Hematopoietic multipotent progenitor cell treated with erythropoietin and hydrocortisone succinate and interleukin-3 and kit ligand, for 4 days (in vitro differentiated cells): ENCODE measurements around the gene UPB1.
"Not testable (repeated sequence)": the region's sequence is repeated elsewhere in the genome, so short reads cannot be mapped to it uniquely, and the experiment has no call there.

Source experiments
- DNase-seq: peaks from one replicate; pipeline ENCODE4 v3.0.0-alpha.2; 2015

The UPB1 gene

DNA sequence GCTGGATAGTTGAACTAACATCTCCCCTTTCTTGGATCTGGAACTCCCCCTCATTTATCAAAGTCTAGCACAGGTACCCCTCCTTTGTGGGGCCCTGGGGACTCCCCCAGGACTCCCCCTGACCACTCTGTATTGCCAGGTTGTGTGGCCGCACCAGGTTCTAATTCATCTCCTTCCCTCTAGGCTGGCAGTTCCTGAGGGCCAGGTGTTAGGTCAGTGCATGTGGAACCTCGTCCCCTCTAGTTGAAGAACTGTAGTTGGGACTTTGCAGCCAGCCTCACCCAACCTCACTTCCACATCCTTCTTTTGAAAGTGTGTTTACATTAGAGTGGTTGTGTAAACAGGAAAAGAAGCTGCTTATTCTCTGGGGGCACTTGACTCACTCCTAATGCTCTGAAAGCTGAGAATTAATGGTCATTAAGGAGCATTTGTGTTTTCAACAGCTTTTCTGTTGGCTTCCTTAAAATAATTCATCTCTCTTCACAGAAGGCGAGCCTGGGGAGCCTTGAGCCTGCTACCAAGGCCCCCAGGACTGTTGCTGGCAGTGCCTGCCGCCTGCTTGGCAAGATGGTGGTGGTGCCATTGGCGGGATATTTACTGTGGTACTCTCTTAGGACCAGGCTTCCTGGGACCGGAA lies 11.8 kb downstream of the UPB1 start:
- no peak for DNase-seq

DNA sequence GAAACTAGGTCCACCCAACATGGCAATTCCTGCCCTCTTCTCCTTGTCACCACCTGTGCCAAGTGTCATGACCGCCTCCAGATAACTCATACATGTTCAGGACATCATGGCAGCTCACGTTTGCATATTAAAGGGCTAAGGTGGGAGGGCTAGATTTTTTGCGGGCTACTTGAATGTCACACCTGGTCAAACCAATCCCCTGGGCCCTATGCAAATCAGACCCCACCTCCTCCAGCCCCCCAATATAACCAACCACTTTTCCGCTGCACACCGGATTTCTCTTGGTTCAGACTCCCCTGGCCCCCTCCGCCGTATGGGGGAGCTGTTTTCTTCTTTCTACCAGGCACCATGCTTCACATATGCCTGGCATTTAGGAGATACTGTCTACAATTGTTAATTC lies 12.6 kb downstream of the UPB1 start:
- DNase-seq = no peak

- DNase-seq = peak; percentile 93
Observed at GRCh38 chr22:24510637-24511625, 15.8 kb downstream of the UPB1 start.

DNA sequence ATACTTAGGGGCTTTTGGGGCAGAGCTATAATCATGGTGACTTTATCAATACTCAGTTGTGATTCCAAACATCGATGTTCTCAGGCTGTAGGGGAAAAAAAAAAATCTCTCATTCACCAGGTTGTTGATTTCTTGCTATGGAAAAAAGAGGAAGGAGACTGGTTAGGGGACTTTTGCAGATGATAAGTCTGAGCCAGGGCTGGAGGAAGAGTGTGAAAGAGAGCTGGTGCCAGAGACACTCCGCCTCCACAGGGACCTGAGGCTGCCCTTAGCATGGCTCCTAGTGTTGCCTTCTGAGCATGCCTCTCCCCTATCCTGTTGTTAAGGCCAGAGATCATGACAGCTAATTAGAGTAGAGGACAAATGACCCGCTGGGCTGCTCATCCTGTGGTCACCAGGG lies 16.9 kb downstream of the UPB1 start:
- DNase-seq = peak; percentile 81

DNA sequence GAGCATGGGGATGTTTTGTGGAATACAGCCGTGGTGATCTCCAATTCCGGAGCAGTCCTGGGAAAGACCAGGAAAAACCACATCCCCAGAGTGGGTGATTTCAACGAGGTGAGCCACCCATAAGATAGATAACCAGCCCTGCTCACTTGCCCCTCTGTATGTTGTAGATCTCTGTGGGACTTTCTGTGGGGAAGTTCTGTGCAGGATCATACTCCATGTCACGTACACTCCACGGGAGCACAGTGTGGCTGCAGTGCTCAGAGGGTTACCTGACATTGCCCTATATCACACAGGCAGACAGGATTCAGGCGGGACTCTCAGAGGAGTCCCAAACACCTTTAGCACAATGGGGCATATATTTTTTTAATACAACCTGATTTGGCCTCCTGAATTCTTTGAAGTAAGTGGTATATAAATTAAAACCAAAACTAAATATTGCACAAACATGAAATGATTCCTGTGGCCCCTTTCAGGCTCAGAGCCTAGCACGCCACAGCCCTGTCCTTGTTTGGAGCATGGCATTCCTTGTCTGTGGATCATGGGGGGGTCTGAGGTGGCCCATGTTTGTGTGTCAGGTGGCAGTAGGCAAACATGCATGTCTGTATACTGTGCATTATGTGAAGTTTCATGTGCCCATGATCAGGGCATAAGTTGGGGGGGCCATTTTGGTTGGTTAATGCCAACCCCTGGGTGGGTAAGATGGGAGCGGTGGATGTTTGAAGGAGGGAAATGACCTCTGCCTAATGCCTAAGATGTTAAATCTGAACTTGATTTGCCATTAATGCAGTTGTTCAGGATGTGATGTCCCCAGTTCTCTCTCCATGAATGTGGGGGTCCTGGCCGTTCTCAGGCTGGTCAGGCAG lies 18.5 kb downstream of the UPB1 start:
- no peak for DNase-seq

DNA sequence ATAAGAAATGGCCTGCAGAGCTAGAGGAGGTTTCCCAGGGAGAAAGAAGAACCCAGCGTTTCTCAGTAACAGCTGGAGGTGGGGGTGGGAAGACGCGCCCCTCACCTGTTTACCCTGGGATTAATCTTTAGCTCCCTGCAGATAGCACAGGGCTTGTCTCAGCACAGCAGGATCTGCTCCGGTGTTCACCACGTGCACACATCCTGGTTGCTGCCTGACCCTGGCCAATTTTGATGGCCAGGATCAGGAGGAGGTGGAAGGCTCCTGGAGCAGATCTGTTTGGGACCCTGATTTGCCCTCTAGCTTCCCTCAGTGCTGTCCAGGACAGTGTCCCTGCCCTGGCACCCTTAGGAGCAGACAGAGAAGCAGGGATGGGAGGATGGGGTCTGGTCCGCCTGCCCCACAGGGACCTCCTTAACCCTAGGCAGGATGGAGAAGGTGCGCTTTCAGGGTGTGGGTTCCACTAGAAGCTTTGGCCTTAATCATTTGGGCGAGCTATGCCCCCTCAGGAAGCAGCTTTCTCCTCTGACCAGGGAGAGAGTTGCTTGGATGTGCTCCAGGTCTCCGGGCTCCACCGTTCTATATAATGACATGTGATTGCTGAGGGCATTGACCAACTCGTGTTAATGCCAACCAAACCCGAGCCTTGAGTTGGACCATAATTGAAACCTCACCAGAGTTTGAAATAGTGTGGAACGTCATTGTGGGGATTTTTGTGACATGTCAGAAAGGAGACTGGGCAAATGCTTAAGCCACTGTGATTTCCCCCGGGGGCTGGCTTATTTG lies 19.3 kb downstream of the UPB1 start:
- no peak for DNase-seq

DNA sequence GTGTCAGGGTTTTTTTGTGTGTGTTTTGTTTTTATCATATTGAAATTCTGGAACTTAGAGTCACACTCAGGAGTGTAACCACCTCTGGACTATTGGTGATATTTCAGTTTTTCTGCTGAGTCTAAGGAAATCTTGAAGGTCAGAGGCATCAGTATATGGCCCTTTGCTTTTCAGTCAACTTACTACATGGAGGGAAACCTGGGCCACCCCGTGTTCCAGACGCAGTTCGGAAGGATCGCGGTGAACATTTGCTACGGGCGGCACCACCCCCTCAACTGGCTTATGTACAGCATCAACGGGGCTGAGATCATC lies 19.9 kb downstream of the UPB1 start:
- DNase-seq = no peak

DNA sequence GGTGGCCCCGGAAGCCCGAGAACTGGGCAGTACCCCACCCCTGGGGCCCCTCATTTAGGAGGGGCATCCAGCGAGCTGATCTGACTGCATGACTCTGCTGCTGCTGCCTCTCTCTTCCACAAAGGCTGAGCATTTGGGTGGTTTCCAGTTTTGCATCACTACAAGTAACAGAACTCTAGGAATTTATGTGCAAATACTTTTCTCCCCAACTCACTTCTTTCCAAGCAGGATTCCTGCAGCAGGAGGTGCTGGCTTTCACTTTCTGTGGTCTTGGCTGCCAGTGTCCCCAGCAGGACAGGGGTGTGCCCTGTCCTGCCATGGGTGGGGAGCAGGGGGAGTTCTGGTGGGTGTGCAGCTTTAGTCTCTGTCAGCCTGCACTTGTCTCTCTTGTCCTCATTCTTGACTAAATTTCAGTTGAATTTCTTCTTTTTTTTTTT lies 21.2 kb downstream of the UPB1 start:
- peak; percentile 34 for DNase-seq

DNA sequence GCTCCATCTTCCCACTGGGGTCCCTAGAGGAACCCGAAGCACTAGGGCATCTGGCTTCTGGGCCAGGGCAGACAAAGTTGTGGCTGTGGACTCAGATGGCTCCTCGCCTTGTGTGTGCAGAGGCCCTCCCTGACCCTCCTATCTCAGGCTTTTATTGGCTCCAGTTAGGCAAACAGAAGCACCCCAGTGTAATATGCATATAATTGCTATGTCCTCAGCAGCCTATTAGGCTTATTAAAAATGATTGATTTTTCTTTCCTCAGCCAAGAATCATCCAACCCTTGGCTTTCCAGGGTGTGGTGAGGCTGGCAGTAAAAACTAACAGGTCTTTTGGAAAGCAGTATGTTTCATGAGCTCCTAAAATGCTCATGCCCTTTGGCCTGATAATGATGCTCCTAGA lies 22.3 kb downstream of the UPB1 start:
- no peak for DNase-seq

GRCh38 chr22:24518228-24518627 lies 23.1 kb downstream of the UPB1 start:
- no peak for DNase-seq

- no peak for DNase-seq
Observed at GRCh38 chr22:24518771-24519485, 23.8 kb downstream of the UPB1 start.

GRCh38 chr22:24519496-24519895 lies 24.4 kb downstream of the UPB1 start:
- no peak for DNase-seq

GRCh38 chr22:24521791-24522245 lies 26.7 kb downstream of the UPB1 start:
- peak; percentile 73 for DNase-seq

- no peak for DNase-seq
Observed at GRCh38 chr22:24523873-24524272, 28.7 kb downstream of the UPB1 start.

DNA sequence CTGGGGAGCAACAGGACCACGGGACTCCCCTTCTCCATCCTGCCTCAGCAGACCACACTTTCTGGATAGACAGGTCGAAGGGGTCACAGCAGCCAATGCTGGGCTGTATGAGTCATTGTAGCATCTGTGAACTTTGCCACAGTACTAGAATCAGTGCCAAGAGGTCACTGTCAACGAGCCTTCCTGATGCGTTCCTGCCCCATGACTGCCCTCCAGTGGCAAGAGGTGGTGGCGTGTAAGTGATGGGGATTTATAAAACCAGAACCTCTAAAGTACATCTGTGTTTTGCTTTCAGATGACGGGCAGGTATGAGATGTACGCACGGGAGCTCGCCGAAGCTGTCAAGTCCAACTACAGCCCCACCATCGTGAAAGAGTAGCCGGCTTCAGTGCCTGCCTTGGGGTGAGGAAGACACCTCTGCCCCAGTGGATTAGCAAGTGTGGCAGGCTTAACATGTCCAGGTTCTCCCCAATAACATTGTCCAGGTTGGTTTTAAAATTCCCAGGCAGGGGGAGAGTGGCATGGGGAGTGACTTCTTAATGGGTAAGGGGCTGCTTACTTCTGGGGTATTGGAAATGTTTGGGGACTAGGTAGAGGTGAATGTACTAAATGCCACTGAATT lies 30.4 kb downstream of the UPB1 start:
- DNase-seq = peak; percentile 91

GRCh38 chr22:24526191-24526590 lies 31.1 kb downstream of the UPB1 start:
- DNase-seq = no peak

DNA sequence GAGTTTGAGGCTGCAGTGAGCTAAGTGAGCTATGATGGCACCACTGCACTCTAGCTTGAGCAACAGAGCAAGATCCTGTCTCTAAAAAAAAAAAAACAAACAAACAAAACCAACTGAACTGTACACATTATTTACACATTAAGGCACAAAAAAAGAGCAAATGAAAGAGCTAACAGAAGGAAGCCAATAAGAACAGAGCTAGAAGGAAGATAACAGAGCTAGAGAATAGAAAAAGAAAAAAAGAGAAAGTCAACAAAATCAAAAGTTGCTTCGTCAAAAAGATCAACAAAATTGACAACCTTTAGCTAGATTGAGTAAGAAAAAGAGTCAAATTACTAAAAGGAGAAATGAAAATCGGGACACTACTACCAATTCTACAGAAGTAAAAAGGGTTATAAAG lies 34.8 kb downstream of the UPB1 start:
- no peak for DNase-seq

GRCh38 chr22:24530968-24531367 lies 35.8 kb downstream of the UPB1 start:
- DNase-seq = not testable (repeated sequence)

- no peak for DNase-seq
Observed at GRCh38 chr22:24532075-24532474, 36.9 kb downstream of the UPB1 start.

DNA sequence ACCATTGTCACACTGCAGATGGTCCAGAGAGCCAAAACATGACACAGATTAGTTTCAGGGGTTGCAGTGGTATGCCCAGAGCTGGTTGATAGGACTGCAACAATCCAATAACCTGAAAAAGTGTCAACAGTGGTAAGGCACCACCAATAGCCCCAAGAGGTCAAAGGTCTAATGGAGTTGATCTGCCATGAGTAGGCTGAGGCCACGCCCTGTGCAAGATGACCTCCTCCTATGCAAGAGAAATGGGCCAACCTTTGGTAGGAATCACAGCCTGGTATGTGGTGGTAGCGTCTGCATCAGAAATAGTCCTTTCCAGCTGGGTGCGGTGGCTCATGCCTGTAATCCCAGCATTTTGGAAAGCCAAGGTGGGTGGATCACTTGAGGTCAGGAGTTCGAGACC lies 40.2 kb downstream of the UPB1 start:
- no peak for DNase-seq

GRCh38 chr22:24536089-24536488 lies 41.0 kb downstream of the UPB1 start:
- no peak for DNase-seq
